ENCODE measurements around the gene RBM4B.
"Not testable (repeated sequence)": the region's sequence is repeated elsewhere in the genome, so short reads cannot be mapped to it uniquely, and the experiment has no call there.

DNA sequence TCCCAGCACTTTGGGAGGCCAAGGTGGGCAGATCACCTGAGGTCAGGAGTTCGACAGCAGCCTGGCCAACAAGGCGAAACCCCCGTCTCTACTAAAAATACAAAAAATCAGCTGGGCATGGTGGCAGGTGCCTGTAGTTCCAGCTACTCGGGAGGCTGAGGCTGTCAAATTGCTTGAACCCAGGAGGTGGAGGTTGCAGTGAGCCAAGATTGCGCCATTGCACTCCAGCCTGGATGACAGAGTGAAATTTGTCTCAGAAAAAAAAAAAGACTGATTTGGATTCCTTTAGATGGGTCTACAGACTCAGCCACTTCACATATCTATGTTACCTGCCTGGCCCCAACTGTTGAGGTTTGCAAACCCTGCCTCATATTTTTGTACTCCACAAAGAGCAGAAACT is 46.5 kb upstream of the RBM4B start:
- not testable (repeated sequence) for TF ChIP-seq YY1 (IDR thresholded peaks at IDR 0.05; ENCODE audit: insufficient read depth, insufficient read length); ZNF274 (IDR thresholded peaks at IDR 0.05; ENCODE audit: low read depth, low read length)
